ENCODE measurements around the gene NKX1-2. TPM values are rescaled to one million over a fixed set of nuclear protein-coding genes. Genes with fewer than 3 reads are reported as not detected.
"Not testable (repeated sequence)": the region's sequence is repeated elsewhere in the genome, so short reads cannot be mapped to it uniquely, and the experiment has no call there.

The NKX1-2 gene
- total and polyA plus RNA-seq, 4 donors, result 0.79 to 2.0 (median 1.6) TPM

DNA sequence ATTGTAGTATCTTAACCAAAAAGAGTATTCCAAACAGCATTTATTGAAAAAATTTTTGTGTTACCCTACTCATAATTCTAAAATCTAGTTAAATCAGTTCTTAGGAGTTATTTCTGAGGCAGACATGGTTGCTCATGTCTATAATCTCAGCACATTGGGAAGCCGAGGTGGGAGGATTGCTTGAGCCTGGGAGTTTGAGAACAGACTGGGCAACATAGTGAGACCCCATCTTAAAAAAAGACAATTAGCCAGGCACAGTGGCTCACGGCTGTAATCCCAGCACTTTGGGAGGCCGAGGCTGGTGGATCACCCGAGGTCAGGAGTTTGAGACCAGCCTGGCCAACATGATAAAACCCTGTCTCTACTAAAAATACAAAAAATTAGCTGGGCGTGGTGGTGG, 8.1 kb downstream of the NKX1-2 start:
- H3K4me3 ChIP-seq (ENCODE audit: low read depth, low read length); DNase-seq (ENCODE audit: low read depth in 4 of 6, low spot score in 6 of 6); H3K27ac ChIP-seq (ENCODE audit: low read depth, low read length); H3K4me1 ChIP-seq (ENCODE audit: control insufficient read depth, insufficient read depth, low read length); H3K9me3 ChIP-seq (ENCODE audit: control insufficient read depth, insufficient read depth, low read length); H3K36me3 ChIP-seq (ENCODE audit: control insufficient read depth, insufficient read depth, low read length): not testable (repeated sequence)
- 80% methylated on average over 3 of the region's 5 CpGs for WGBS (ENCODE audit: insufficient coverage)
- peaks cover 21% of the 10 kb centered on the region for H3K27me3 ChIP-seq (ENCODE audit: control insufficient read depth, insufficient read depth, low read length)

GRCh38 chr10:124436191-124436638, 13.6 kb downstream of the NKX1-2 start:
- no peak overlapping the region for H3K27ac ChIP-seq (ENCODE audit: low read depth, low read length)
- no peak for DNase-seq (ENCODE audit: low read depth in 4 of 6, low spot score in 6 of 6)
- 94% methylated on average over 6 of the region's 8 CpGs for WGBS (ENCODE audit: insufficient coverage)
- H3K4me1 ChIP-seq (ENCODE audit: control insufficient read depth, insufficient read depth, low read length), result peaks cover 3% of the 10 kb centered on the region
- H3K36me3 ChIP-seq (ENCODE audit: control insufficient read depth, insufficient read depth, low read length), result no peaks in the 10 kb centered on the region
- H3K9me3 ChIP-seq (ENCODE audit: control insufficient read depth, insufficient read depth, low read length), result no peaks in the 10 kb centered on the region
- H3K27me3 ChIP-seq (ENCODE audit: control insufficient read depth, insufficient read depth, low read length), result no peaks in the 10 kb centered on the region
- no peak overlapping the region for H3K4me3 ChIP-seq (ENCODE audit: low read depth, low read length)

DNA sequence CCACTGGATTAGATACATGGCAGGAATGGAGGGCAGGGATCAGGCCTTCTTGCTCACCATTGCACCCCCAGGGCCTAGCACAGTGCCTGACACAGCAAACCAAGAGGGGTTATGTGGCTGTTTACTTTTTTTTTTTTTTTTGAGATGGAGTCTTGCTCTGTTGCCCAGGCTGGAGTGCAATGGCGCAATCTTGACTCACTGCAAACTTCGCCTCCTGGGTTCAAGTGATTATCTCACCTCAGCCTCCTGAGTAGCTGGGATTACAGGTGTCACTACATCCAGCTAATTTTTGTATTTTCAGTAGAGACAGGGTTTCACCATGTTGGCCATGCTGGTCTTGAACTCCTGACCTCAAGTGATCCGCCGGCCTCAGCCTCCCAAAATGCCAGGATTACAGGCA, 14.2 kb downstream of the NKX1-2 start:
- H3K27ac ChIP-seq (ENCODE audit: low read depth, low read length); H3K36me3 ChIP-seq (ENCODE audit: control insufficient read depth, insufficient read depth, low read length); DNase-seq (ENCODE audit: low read depth in 4 of 6, low spot score in 6 of 6); H3K4me1 ChIP-seq (ENCODE audit: control insufficient read depth, insufficient read depth, low read length); H3K27me3 ChIP-seq (ENCODE audit: control insufficient read depth, insufficient read depth, low read length); H3K9me3 ChIP-seq (ENCODE audit: control insufficient read depth, insufficient read depth, low read length); H3K4me3 ChIP-seq (ENCODE audit: low read depth, low read length): not testable (repeated sequence)
- WGBS (ENCODE audit: insufficient coverage), result no CpG with 5 or more reads among the region's 4 CpGs

DNA sequence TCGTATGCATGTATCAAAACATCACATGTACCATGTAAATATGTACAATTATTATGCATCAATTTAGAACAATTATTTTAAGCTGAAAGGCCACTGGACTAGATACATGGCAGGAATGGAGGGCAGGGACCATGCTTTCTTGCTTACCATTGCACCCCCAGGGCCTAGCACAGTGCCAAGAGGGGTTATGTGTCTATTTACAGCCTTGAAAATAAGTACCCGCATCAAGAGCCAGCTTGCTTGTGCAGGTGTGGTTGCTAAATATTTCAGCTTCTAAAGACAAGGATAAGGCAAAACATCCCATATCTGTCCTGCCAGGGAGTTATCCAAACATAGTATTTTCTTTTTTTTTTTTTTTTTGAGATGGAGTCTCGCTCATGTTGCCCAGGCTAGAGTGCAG, 16.4 kb downstream of the NKX1-2 start:
- no peak overlapping the region for H3K27ac ChIP-seq (ENCODE audit: low read depth, low read length)
- 100% methylated on average over 1 of the region's 3 CpGs for WGBS (ENCODE audit: insufficient coverage)
- H3K4me1 ChIP-seq (ENCODE audit: control insufficient read depth, insufficient read depth, low read length), result peaks cover 3% of the 10 kb centered on the region
- no peak for DNase-seq (ENCODE audit: low read depth in 4 of 6, low spot score in 6 of 6)
- no peaks in the 10 kb centered on the region for H3K36me3 ChIP-seq (ENCODE audit: control insufficient read depth, insufficient read depth, low read length)
- H3K27me3 ChIP-seq (ENCODE audit: control insufficient read depth, insufficient read depth, low read length), result no peaks in the 10 kb centered on the region
- no peaks in the 10 kb centered on the region for H3K9me3 ChIP-seq (ENCODE audit: control insufficient read depth, insufficient read depth, low read length)
- no peak overlapping the region for H3K4me3 ChIP-seq (ENCODE audit: low read depth, low read length)

DNA sequence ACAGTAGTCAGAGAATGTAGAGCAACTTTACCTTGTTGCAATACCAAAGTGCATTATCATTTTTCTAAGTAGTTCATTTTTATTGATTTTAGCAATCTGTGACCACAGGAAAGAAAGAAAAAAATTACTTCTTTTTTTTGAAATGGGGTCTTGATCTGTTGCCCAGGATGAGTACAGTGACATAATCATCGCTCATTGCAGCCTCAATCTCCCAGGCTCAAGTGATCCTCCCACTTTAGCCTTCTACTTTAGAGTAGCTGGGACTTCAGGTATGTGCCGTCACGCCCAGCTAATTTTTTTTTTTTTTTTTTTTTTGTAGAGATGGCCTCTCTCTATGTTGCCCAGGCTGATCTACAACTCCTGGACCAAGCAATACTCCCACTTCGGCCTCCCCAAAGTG, 19.8 kb downstream of the NKX1-2 start:
- H3K27ac ChIP-seq (ENCODE audit: low read depth, low read length), result no peak overlapping the region
- H3K4me1 ChIP-seq (ENCODE audit: control insufficient read depth, insufficient read depth, low read length), result peaks cover 3% of the 10 kb centered on the region
- H3K27me3 ChIP-seq (ENCODE audit: control insufficient read depth, insufficient read depth, low read length), result no peaks in the 10 kb centered on the region
- H3K4me3 ChIP-seq (ENCODE audit: low read depth, low read length), result no peak overlapping the region
- DNase-seq (ENCODE audit: low read depth in 4 of 6, low spot score in 6 of 6), result no peak
- H3K36me3 ChIP-seq (ENCODE audit: control insufficient read depth, insufficient read depth, low read length), result no peaks in the 10 kb centered on the region
- H3K9me3 ChIP-seq (ENCODE audit: control insufficient read depth, insufficient read depth, low read length), result no peaks in the 10 kb centered on the region
- 100% methylated on average over 1 of the region's 4 CpGs for WGBS (ENCODE audit: insufficient coverage)

DNA sequence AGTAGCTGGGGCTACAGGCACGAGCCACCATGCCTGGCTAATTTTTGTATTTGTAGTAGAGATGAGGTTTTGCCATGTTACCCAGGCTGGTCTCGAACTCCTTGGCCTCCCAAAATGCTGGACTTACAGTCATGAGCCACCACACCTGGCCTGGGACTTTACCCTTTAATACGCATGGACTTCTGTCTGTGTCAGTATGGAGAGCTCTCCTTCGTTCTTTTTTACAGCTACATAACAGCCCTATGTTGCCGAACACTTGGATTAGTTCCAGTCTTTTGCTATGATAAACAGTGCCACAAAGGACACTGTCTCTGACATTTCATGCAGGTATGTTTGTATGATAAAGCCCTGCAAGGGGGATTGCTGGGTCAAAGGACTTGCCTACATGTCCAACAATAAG, 20.3 kb downstream of the NKX1-2 start:
- Histone ChIP-seq H3K36me3 (ENCODE audit: control insufficient read depth, insufficient read depth, low read length) (no peaks in the 10 kb centered on the region), H3K9me3 (ENCODE audit: control insufficient read depth, insufficient read depth, low read length) (no peaks in the 10 kb centered on the region), H3K27ac (ENCODE audit: low read depth, low read length) (no peak overlapping the region), H3K4me1 (ENCODE audit: control insufficient read depth, insufficient read depth, low read length) (no peaks in the 10 kb centered on the region), H3K27me3 (ENCODE audit: control insufficient read depth, insufficient read depth, low read length) (no peaks in the 10 kb centered on the region), H3K4me3 (ENCODE audit: low read depth, low read length) (no peak overlapping the region)
- no peak for DNase-seq (ENCODE audit: low read depth in 4 of 6, low spot score in 6 of 6)
- 93% methylated on average over 2 of the region's 5 CpGs for WGBS (ENCODE audit: insufficient coverage)

DNA sequence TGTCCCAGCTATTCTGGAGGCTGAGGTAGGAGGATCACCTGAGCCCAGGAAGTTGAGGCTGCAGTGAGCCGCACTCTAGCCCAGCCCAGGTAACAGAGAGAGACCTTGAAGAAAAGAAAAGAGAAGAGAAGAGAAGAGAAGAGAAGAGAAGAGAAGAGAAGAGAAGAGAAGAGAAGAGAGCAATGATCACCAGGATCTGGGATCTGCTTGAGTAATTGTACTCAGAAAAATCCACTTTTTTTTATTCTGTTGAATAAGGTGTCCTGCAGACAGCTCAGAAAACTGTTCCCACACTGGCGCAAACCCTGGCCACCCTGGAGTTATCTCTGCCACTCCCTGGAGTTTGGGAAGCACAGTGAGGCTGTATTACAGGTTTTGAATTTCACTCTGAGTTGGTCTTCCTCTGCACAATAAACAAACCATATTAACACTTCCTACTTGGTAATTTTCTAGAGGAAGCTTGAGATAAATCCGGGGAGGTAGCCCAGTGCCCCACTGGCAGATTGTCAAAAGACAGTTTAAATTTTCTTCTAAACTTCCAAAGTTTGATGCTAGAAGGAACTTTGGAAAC, 21.5 kb downstream of the NKX1-2 start:
- Histone ChIP-seq H3K4me3 (ENCODE audit: low read depth, low read length) (no peak overlapping the region), H3K27me3 (ENCODE audit: control insufficient read depth, insufficient read depth, low read length) (no peaks in the 10 kb centered on the region), H3K36me3 (ENCODE audit: control insufficient read depth, insufficient read depth, low read length) (no peaks in the 10 kb centered on the region), H3K9me3 (ENCODE audit: control insufficient read depth, insufficient read depth, low read length) (no peaks in the 10 kb centered on the region), H3K4me1 (ENCODE audit: control insufficient read depth, insufficient read depth, low read length) (no peaks in the 10 kb centered on the region), H3K27ac (ENCODE audit: low read depth, low read length) (no peak overlapping the region)
- DNase-seq (ENCODE audit: low read depth in 4 of 6, low spot score in 6 of 6), result no peak
- WGBS (ENCODE audit: insufficient coverage), result 92% methylated on average over 1 of the region's 3 CpGs

GRCh38 chr10:124425227-124425962, 24.4 kb downstream of the NKX1-2 start:
- no peaks in the 10 kb centered on the region for H3K9me3 ChIP-seq (ENCODE audit: control insufficient read depth, insufficient read depth, low read length)
- H3K27ac ChIP-seq (ENCODE audit: low read depth, low read length), result no peak overlapping the region
- H3K4me1 ChIP-seq (ENCODE audit: control insufficient read depth, insufficient read depth, low read length), result no peaks in the 10 kb centered on the region
- no peak for DNase-seq (ENCODE audit: low read depth in 4 of 6, low spot score in 6 of 6)
- WGBS (ENCODE audit: insufficient coverage), result 80% methylated on average over 1 of the region's 4 CpGs
- no peaks in the 10 kb centered on the region for H3K36me3 ChIP-seq (ENCODE audit: control insufficient read depth, insufficient read depth, low read length)
- peaks cover 2% of the 10 kb centered on the region for H3K27me3 ChIP-seq (ENCODE audit: control insufficient read depth, insufficient read depth, low read length)
- H3K4me3 ChIP-seq (ENCODE audit: low read depth, low read length), result no peak overlapping the region

DNA sequence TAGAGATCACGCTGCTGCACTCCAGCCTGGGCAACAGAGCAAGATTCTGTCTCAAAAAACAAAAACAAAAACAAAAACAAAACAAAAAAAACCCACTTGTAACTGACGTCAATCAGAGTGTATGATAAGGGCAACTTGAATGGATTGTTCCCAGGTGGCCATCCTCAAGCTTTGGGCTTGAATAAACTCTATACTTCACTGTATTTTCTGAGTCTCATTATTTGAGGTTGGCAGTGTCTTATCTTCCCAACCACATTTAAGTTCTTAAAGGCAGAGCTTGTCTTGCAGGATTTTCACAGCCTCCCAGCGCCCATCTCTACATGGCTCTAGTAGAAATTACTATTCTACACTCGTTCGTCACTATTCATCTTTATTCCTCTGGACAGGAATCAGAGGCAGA, 26.0 kb downstream of the NKX1-2 start:
- Histone ChIP-seq H3K4me3 (ENCODE audit: low read depth, low read length) (no peak overlapping the region), H3K4me1 (ENCODE audit: control insufficient read depth, insufficient read depth, low read length) (peaks cover 6% of the 10 kb centered on the region), H3K9me3 (ENCODE audit: control insufficient read depth, insufficient read depth, low read length) (no peaks in the 10 kb centered on the region), H3K36me3 (ENCODE audit: control insufficient read depth, insufficient read depth, low read length) (no peaks in the 10 kb centered on the region), H3K27me3 (ENCODE audit: control insufficient read depth, insufficient read depth, low read length) (peaks cover 4% of the 10 kb centered on the region), H3K27ac (ENCODE audit: low read depth, low read length) (no peak overlapping the region)
- no CpG with 5 or more reads among the region's 5 CpGs for WGBS (ENCODE audit: insufficient coverage)
- DNase-seq (ENCODE audit: low read depth in 4 of 6, low spot score in 6 of 6), result no peak

DNA sequence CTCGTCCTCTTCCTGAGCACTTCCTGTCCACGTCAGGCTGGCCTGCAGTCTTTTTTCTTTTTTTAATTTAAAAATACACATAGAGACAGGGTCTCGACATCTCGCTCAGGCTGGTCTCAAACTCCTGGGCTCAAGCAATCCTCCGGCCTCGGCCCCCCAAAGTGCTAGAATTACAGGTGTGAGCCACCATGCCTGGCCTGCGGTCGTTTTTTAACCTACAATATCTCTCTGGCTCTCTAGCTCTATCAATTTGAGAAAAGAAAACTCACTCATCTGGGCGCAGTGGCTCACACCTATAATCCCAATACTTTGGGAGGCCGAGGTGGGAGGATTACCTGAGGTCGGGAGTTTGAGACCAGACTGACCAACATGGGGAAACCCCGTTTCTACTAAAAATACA, 27.1 kb downstream of the NKX1-2 start:
- WGBS (ENCODE audit: insufficient coverage), result 79% methylated on average over 8 of the region's 12 CpGs
- no peak for DNase-seq (ENCODE audit: low read depth in 4 of 6, low spot score in 6 of 6)
- H3K4me3 ChIP-seq (ENCODE audit: low read depth, low read length), result no peak overlapping the region
- H3K27me3 ChIP-seq (ENCODE audit: control insufficient read depth, insufficient read depth, low read length), result peaks cover 4% of the 10 kb centered on the region
- no peaks in the 10 kb centered on the region for H3K36me3 ChIP-seq (ENCODE audit: control insufficient read depth, insufficient read depth, low read length)
- H3K27ac ChIP-seq (ENCODE audit: low read depth, low read length), result no peak overlapping the region
- peaks cover 6% of the 10 kb centered on the region for H3K4me1 ChIP-seq (ENCODE audit: control insufficient read depth, insufficient read depth, low read length)
- no peaks in the 10 kb centered on the region for H3K9me3 ChIP-seq (ENCODE audit: control insufficient read depth, insufficient read depth, low read length)

Data from spinal cord (tissue), 10 donors.